Ectodermal cell (in vitro differentiated cells): ENCODE data around the gene TMEM43.
"Not testable (repeated sequence)": the region's sequence is repeated elsewhere in the genome, so short reads cannot be mapped to it uniquely, and the experiment has no call there.

ENCODE experiments used
- H3K27ac ChIP-seq: 2 replicates; pipeline ENCODE4 v1.7.0; 2013; ENCODE audit warnings: mild to moderate bottlenecking, low read depth, low read length; ENCODE audit not compliant: insufficient read depth, poor library complexity, severe bottlenecking
- H3K27me3 ChIP-seq: 2 replicates; pipeline ENCODE4 v1.7.0; 2013; ENCODE audit warnings: mild to moderate bottlenecking, low read length; ENCODE audit not compliant: insufficient read depth, control insufficient read depth, poor library complexity, severe bottlenecking
- H3K36me3 ChIP-seq: one replicate; pipeline ENCODE4 v1.7.0; 2013; ENCODE audit warnings: low read length; ENCODE audit not compliant: control insufficient read depth, insufficient read depth
- H3K4me1 ChIP-seq: one replicate; pipeline ENCODE4 v1.7.0; 2013; ENCODE audit warnings: low read length; ENCODE audit not compliant: control insufficient read depth, insufficient read depth
- H3K4me3 ChIP-seq: 2 replicates; pipeline ENCODE4 v1.7.0; 2013; ENCODE audit warnings: low read depth, low read length, control low read depth; ENCODE audit not compliant: insufficient read depth
- H3K9me3 ChIP-seq: 2 replicates; pipeline ENCODE4 v1.7.0; 2013; ENCODE audit warnings: mild to moderate bottlenecking, low read length, moderate library complexity; ENCODE audit not compliant: control insufficient read depth
- WGBS, 2 experiments: methylation state at CpG; one replicate each; pipeline ENCODE4 v1.1.7; 2013; ENCODE audit warnings: missing lambda C conversion rate in 2 of 2; 5-methylcytosine and 5-hydroxymethylcytosine counted together

The TMEM43 gene

GRCh38 chr3:14097616-14098391, 27.0 kb upstream of the TMEM43 start:
- H3K36me3 ChIP-seq: no peaks in the 10 kb centered on the region
- H3K27me3 ChIP-seq: no peaks in the 10 kb centered on the region
- no peak overlapping the region for H3K27ac ChIP-seq
- WGBS, 2 experiments: 96% methylated on average over 5 of the region's 5 CpGs
- H3K4me1 ChIP-seq: no peaks in the 10 kb centered on the region
- no peak overlapping the region for H3K4me3 ChIP-seq
- H3K9me3 ChIP-seq: peaks cover 3% of the 10 kb centered on the region

DNA sequence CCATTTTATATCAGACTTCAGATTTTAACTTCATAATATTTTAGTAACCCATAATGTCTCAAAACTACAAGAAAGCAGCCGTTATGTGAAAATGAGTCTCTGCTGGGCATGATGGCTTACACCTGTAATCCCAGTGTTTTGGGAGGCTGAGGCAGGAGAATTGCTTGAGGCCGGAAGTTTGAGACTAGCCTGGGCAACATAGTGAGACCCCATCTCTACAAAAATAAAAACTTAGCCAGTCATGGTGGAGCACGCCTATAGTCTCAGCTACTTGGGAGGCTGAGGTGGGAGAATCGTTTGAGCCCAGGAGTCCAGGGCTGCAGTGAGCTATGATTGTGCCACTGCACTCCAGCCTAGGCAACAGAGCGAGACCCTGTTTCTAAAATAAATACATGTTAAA, 15.0 kb upstream of the TMEM43 start:
- WGBS, 2 experiments: 91 to 93% methylated on average over 4 to 5 of the region's 5 CpGs
- H3K36me3 ChIP-seq, H3K27me3 ChIP-seq, H3K9me3 ChIP-seq, H3K4me1 ChIP-seq, H3K4me3 ChIP-seq, H3K27ac ChIP-seq: not testable (repeated sequence)

DNA sequence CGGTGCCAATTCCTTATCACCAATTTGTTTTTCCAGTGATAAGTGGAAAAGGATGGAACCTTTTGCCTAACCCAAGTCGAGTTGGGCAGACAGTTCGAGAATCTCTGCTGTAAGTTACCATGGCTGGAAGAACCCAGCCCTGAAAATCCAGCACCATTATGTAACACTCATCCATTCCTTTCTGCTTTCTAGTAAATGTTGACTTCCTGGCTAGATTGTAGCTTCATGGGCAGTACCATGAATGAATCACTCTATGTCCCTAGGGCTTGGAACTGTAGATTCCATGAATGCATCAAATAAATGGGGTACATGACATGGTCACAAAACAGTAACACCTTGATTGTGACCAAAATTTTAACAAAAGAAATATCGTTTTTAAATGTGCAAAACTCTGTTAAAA, 14.2 kb upstream of the TMEM43 start:
- Histone ChIP-seq H3K9me3 (no peaks in the 10 kb centered on the region), H3K4me3 (no peak overlapping the region), H3K36me3 (peaks cover 5% of the 10 kb centered on the region), H3K4me1 (no peaks in the 10 kb centered on the region), H3K27ac (no peak overlapping the region), H3K27me3 (no peaks in the 10 kb centered on the region)
- WGBS, 2 experiments: 87 to 94% methylated on average over 4 of the region's 4 CpGs

GRCh38 chr3:14113965-14114635, 10.8 kb upstream of the TMEM43 start:
- Histone ChIP-seq H3K9me3 (no peaks in the 10 kb centered on the region), H3K27ac (no peak overlapping the region), H3K4me3 (no peak overlapping the region), H3K4me1 (no peaks in the 10 kb centered on the region), H3K36me3 (peaks cover 5% of the 10 kb centered on the region), H3K27me3 (no peaks in the 10 kb centered on the region)
- 92 to 95% methylated on average over 7 of the region's 7 CpGs for WGBS, 2 experiments

DNA sequence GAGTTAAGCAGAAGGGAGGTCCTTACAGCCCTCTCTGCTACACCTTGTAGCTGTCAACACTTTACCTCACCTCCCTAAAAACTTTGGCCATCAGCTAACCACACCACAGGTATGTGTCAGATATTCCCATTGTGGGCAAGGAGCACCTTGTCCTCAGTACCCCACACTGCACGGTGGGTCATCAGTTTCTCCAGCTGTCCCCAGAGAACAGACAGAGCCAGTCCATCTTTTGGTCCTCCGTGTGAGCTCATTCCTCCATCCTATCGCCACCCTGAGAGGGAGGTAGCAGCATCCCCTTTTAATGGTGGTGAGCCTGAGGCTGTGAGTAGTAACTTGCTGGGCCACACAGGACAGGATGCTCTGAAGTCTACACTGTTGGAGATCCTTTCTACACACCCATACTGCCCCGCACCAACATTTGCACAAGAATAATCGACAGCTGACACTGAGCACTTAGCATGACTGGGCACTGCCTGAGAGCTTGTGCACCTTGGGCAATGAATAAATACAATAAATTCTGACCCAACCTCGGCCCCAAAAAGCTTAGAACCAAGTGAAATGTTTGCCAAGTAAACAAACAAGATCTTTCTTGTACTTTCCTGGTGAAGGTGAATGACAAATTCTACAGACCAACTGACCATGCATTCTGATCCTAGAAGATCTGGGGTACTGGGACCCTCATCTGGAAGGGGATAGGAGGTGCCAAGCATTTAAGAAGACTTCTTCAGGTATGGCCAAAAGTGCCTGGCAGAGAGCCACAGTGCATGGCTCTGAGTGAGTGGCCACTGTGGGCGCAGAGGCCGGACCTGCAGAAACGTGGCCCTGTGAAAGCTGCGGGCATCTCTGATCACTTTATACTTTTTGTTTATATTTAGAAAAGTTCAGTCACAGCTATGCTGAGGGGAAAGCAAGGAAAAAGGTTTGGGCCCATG, 7.1 kb upstream of the TMEM43 start:
- H3K9me3 ChIP-seq: no peaks in the 10 kb centered on the region
- H3K4me1 ChIP-seq: no peaks in the 10 kb centered on the region
- no peak overlapping the region for H3K27ac ChIP-seq
- 92 to 94% methylated on average over 9 to 10 of the region's 10 CpGs for WGBS, 2 experiments
- H3K27me3 ChIP-seq: no peaks in the 10 kb centered on the region
- H3K4me3 ChIP-seq: no peak overlapping the region
- H3K36me3 ChIP-seq: peaks cover 5% of the 10 kb centered on the region

GRCh38 chr3:14118400-14119381, 6.2 kb upstream of the TMEM43 start:
- Histone ChIP-seq H3K9me3 (no peaks in the 10 kb centered on the region), H3K27ac (no peak overlapping the region), H3K36me3 (peaks cover 5% of the 10 kb centered on the region), H3K4me3 (no peak overlapping the region), H3K27me3 (peaks cover under 1% of the 10 kb centered on the region), H3K4me1 (no peaks in the 10 kb centered on the region)
- 89 to 92% methylated on average over 13 of the region's 13 CpGs for WGBS, 2 experiments

GRCh38 chr3:14119651-14120050, 5.2 kb upstream of the TMEM43 start:
- Histone ChIP-seq H3K4me3 (no peak overlapping the region), H3K27ac (no peak overlapping the region), H3K27me3 (peaks cover 5% of the 10 kb centered on the region), H3K9me3 (no peaks in the 10 kb centered on the region), H3K36me3 (peaks cover 5% of the 10 kb centered on the region), H3K4me1 (no peaks in the 10 kb centered on the region)
- 93% methylated on average over 2 of the region's 2 CpGs for WGBS, 2 experiments

GRCh38 chr3:14120111-14120920, 4.5 kb upstream of the TMEM43 start:
- H3K36me3 ChIP-seq: peaks cover 1% of the 10 kb centered on the region
- WGBS, 2 experiments: 90 to 93% methylated on average over 11 of the region's 11 CpGs
- H3K27ac ChIP-seq: no peak overlapping the region
- H3K27me3 ChIP-seq: peaks cover 5% of the 10 kb centered on the region
- no peaks in the 10 kb centered on the region for H3K9me3 ChIP-seq
- H3K4me3 ChIP-seq: no peak overlapping the region
- H3K4me1 ChIP-seq: no peaks in the 10 kb centered on the region

DNA sequence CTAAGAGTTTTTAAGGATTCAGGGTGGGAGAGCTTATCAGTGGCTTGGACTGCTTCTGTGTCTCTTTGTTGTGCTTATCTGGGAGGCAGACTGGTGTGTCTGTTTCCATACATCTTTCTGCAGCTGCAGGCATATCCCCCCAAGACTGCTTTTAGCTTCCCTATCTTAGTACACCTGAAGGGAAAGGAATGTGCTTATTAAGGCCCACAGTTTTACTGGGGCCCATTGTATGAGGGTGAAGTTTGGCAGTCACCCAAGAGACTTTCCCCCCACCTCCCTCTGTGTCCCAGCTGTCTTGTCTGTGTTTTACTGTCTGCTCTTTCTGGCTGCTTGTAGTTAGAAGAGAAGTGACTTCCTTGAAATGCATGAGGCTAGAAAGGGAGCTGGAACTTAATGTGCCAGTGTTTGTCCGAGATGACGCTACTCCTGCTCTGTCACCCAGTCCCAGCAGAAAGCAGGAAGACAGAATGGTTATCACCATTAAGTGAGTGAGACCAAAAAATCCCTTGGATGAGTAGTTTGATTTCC, 3.9 kb upstream of the TMEM43 start:
- not testable (repeated sequence) for H3K36me3 ChIP-seq
- 94% methylated on average over 2 of the region's 2 CpGs for WGBS, 2 experiments

More for the DNA sequence above, 3.9 kb upstream of the TMEM43 start:
- not testable (repeated sequence) for H3K4me1 ChIP-seq, H3K9me3 ChIP-seq, H3K27ac ChIP-seq, H3K4me3 ChIP-seq, H3K27me3 ChIP-seq
